NCI-H1930 (cell line): Measurements from ENCODE around the gene GRIFIN.
"Not testable (repeated sequence)": the region's sequence is repeated elsewhere in the genome, so short reads cannot be mapped to it uniquely, and the experiment has no call there.

Source experiments
- DNase-seq, 2 experiments: peaks; one replicate each; lab custom pipeline; 2025; lab: John Stamatoyannopoulos, UW

GRIFIN gene

GRCh38 chr7:2478399-2478785 lies 2.2 kb upstream of the GRIFIN start:
- DNase-seq = no peak

- DNase-seq = peak in 1 of 2 experiments; percentile 6
These were observed 1.5 kb upstream of the GRIFIN start for GRCh38 chr7:2477447-2478398.

GRCh38 chr7:2476776-2477446 lies 713 bp upstream of the GRIFIN start:
- DNase-seq = no peak

GRCh38 chr7:2475678-2476015 lies 551 bp downstream of the GRIFIN start:
- DNase-seq = no peak

GRCh38 chr7:2474813-2475677 lies 1.2 kb downstream of the GRIFIN start:
- DNase-seq = no peak

- DNase-seq = no peak
These were observed 2.0 kb downstream of the GRIFIN start for GRCh38 chr7:2474224-2474623.

GRCh38 chr7:2473496-2474180 lies 2.6 kb downstream of the GRIFIN start:
- no peak for DNase-seq

GRCh38 chr7:2472739-2473138 lies 3.5 kb downstream of the GRIFIN start:
- no peak for DNase-seq

GRCh38 chr7:2471396-2471795 lies 4.8 kb downstream of the GRIFIN start:
- no peak for DNase-seq

- no peak for DNase-seq
These were observed 5.2 kb downstream of the GRIFIN start for GRCh38 chr7:2471022-2471329.

GRCh38 chr7:2470204-2471021 lies 5.8 kb downstream of the GRIFIN start:
- no peak for DNase-seq

- DNase-seq = not testable (repeated sequence)
These were observed 6.6 kb downstream of the GRIFIN start for GRCh38 chr7:2469460-2470203.

- no peak for DNase-seq
These were observed 8.0 kb downstream of the GRIFIN start for GRCh38 chr7:2468227-2468626.

GRCh38 chr7:2466675-2467074 lies 9.5 kb downstream of the GRIFIN start:
- DNase-seq = no peak

- no peak for DNase-seq
These were observed 10.3 kb downstream of the GRIFIN start for GRCh38 chr7:2465928-2466327.

- no peak for DNase-seq
These were observed 13.5 kb downstream of the GRIFIN start for GRCh38 chr7:2462731-2463130.

GRCh38 chr7:2461268-2462026 lies 14.8 kb downstream of the GRIFIN start:
- DNase-seq = no peak

GRCh38 chr7:2460641-2461040 lies 15.6 kb downstream of the GRIFIN start:
- no peak for DNase-seq

GRCh38 chr7:2460188-2460587 lies 16.0 kb downstream of the GRIFIN start:
- no peak for DNase-seq

GRCh38 chr7:2459674-2460073 lies 16.5 kb downstream of the GRIFIN start:
- no peak for DNase-seq
